Activated CD8-positive, alpha-beta memory T cell treated with anti-CD3 and anti-CD28 coated beads, Interleukin-2, amount 50 U/mL, for 1 hour (primary cell): Measurements from ENCODE around the gene NECTIN4.
"Not testable (repeated sequence)": the region's sequence is repeated elsewhere in the genome, so short reads cannot be mapped to it uniquely, and the experiment has no call there.

ENCODE experiments used
- DNase-seq: peaks from one replicate; pipeline ENCODE4 v3.0.0-alpha.2; 2020; ENCODE audit errors: extremely low read depth

NECTIN4 gene

GRCh38 chr1:161082483-161082882 lies 6.9 kb downstream of the NECTIN4 start:
- no peak for DNase-seq

DNA sequence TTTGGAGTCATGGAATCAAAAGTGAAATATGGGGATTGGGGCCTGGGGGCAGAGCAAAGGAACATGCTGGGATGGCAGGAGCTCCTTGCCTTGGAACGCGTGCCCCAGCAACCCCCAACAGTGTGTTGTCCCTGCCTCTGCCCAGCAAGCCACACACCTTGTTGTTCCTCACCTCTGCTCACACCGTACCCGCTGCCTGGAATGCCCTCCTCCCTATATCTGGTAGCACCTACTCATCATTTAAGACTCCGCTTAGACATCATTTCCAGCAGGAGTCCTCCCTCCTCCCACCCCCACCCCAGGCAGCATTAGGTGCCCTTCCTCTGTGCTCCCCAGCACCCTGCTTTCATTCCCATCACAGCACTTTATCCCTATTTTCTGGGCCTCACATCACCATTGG lies 7.8 kb downstream of the NECTIN4 start:
- DNase-seq: no peak

GRCh38 chr1:161080441-161081405 lies 8.6 kb downstream of the NECTIN4 start:
- DNase-seq: no peak

DNA sequence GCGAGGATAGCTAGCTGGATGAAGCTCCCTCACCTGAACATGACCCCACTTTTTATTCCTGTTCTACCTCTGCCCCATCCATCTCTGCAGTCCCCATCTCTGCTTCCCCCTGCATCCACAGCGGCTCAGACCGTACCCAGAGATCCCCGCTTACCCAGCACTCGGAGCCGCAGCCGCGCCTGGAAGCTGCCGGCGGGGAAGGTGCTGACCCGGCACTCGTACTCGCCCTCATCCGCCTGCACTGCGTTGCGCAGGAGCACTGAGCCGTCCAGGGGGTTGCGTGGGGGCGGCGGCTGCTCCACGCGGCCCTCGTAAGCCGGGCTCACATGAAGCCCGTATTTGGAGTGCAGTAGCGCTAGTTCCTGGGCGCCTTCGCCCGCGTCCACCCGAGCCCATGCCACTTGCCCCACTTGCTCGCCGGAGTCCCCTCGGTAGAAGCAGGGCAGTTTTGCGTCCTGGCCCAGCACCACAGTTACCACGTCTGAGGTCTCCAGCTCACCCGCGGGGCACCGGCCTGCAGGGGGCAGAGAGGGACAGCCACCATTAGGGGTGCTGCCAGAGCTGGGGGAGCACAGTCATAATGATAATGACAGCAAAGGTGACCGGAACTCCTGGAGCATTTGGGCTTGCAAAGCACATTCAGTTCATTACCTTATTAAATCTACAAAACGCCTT lies 9.8 kb downstream of the NECTIN4 start:
- DNase-seq: no peak

DNA sequence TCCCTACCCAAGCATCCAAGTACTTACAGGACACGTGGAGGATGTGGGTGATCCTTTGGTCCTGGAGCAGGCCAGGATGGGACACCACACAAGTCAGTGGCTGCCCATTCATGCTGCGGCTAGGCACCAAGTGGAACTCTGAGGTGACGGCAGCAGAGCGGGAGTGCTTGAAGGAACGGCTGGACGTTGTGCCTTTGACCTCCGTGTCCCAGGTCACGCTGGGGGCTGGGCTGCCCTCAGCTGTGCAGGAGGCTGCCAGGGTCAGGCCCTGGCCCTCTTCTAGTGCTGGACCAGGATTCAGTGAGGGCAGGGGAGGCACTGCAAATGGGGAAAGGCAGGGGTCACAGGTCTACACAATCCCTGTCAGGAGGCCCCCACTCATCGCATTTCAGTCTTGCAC lies 11.9 kb downstream of the NECTIN4 start:
- no peak for DNase-seq

DNA sequence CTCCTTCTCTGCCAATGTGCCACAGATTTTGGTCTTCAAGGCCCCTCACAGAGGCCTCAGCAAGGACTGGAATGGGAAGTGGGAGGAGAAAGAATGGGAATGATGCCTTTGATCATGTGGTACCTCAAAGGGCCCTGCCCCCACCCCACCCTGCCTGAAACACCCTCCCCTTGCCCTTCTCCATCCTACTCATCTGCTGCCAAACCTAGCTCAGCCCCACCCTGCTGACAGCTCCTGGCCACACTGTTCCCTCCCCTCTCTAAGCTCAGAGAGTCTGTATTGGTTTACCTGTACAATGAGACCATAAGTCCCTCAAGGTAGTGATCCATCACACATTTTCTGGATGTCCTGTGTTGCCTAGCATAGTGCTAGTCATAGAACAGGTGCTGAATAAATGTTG lies 12.9 kb downstream of the NECTIN4 start:
- no peak for DNase-seq

- DNase-seq: no peak
These were observed 14.5 kb downstream of the NECTIN4 start for GRCh38 chr1:161074676-161075368.

- DNase-seq: no peak
These were observed 15.8 kb downstream of the NECTIN4 start for GRCh38 chr1:161073474-161074121.

DNA sequence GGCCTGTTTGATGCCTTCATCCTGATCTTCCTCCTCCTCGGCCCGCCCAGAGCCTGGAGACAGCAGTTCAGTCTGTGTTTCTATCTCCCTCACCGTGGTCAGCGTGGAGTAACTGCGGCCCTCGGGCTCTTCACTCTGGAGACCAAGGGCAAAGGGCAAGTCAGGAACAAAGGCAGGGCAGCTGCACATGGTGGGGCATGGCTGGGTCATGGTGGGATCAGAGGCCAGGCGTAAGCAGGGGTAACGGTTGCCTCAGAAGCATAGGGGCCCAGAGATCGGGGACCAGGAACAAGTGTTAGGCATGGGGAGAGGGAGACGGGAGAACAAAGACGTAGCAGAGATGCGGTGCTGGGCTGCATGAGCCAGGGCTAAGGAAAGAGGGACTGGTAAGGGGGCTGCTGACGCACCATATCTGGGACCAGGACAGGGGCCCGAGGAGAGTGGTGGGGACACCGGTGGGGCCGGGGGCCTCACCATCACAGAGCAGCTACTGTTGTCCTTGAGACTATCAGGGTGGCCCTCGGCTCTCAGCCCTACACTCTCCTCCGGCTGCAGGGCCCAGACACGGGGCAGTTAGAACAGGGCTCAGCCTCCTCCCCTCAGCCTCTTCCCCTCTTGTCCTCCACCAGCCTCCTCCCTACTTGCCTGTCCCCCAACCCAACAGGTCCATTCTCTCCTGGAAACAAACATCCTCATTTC lies 16.5 kb downstream of the NECTIN4 start:
- DNase-seq: no peak

DNA sequence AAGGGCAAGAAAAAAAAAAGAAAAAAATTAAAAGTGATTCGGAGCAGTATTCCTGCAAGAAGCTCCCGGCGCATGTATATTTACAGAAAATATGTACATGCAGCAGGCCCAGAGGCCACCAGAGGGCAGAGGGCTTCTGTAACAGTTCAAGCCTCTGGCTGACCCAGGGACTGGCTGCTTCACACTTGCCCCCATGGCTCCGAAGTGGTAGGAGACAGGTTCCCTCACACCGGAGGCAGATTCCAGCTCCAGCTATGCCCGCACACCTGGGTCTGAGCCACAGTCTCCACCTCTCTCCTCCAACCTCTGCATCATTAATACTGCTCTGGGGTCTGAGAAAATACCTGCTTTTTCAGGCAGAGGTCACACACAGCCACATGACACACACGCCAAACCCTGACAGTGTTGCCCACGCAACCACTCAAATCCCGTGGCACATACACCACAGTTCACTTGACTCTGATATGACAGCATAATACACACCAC lies 17.4 kb downstream of the NECTIN4 start:
- DNase-seq: no peak

- no peak for DNase-seq
These were observed 18.6 kb downstream of the NECTIN4 start for GRCh38 chr1:161070761-161071160.

- peak; percentile 65 for DNase-seq
These were observed 19.6 kb downstream of the NECTIN4 start, which contains the start of gene ARHGAP30 for GRCh38 chr1:161069731-161070270. TSS of gene ARHGAP30 (minus strand) at chr1:161069891. CDS start at chr1:161069624, 267 bp downstream.

DNA sequence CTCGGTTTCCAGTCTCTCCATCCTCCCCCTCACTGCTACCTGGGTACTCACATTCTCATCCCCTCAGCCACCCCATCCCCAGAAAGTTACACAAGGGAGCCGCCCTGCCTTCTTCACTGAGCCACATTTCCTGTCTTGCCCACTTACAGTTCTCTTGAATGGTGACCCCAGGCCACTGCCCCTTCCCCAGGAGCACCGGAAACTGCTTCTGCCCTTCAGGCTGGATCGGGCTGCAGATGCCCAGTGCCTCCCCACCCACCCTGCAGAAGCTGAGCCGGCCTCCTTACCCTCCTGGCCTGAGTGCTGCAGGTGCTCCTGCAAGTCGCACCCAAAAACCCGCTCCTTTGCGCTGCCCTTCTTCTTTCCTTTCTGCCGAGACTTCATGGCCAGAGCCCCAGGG lies 20.1 kb downstream of the NECTIN4 start:
- DNase-seq: no peak

DNA sequence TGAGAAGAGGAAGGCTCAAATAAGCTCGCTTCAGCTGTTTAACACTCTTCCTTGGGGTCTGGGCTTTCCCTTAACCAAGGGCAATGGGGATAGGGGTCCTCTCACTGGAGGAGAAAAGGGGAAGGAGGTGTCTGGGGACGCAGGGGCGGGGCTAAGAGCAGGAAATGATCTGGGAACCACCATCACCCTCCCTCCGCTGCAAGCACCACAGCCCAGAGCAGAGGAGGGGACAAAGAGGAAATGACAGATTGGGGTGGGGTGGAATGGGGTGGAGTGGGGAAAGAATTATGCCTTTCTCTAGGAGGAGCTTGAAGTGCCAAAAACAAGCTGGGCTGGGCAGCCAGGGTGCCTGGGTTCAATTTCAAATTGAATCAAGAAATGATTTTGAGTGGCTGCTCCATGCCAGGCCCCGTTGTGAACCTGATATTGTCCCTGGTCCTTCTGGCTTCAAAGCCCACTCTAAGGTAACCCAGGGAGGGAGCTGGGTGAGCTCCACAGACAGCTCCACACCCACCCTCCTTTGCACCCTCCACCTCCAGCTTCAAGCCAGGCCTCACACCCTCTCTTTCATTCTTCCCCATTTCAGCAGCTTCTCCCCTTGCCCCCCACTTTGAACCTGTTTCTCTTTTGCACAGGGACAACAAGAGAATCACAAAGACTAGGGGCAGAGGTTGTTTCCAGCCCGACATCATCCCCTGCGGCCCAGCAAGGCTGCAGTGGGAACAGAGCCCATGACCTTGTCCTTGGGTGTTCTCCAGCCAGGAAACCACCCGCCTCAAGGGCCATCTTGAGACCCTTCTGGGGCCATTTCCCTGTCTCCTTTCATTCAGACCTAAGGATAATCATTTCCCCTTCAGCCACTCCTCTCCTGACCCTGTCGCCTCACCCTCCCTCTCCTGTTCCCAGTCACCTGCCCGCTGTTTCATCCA lies 20.8 kb downstream of the NECTIN4 start:
- peak; percentile 77 for DNase-seq

GRCh38 chr1:161066694-161067093 lies 22.7 kb downstream of the NECTIN4 start:
- DNase-seq: no peak

DNA sequence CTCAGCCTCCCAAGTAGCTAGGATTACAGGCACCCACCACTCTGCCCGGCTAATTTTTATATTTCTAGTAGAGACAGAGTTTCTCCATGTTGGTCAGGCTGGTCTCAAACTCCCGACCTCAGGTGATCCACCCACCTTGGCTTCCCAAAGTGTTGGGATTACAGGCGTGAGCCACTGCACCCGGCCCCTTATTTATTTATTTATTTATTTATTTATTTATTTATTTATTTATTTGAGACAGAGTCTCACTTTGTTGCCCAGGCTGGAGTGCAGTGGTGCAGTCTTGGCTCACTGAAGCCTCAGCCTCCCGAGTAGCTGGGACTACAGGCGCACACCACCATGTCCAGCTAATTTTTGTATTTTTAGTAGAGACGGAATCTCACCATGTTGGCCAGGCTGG lies 23.7 kb downstream of the NECTIN4 start:
- DNase-seq: not testable (repeated sequence)

DNA sequence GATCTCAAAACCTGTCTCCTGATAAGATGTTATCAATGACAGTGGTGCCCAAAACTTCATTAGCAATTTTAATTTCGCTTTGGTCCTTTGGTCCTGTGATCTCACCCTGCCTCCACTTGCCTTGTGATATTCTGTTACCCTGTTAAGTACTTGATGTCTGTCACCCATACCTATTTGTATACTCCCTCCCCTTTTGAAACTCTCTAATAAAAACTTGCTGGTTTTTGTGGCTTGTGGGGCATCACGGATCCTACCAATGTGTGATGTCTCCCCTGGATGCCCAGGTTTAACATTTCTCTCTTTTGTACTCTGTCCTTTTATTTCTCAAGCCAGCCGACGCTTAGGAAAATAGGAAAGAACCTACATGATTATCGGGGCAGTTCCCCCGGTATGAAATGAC lies 25.4 kb downstream of the NECTIN4 start:
- DNase-seq: not testable (repeated sequence)

- no peak for DNase-seq
These were observed 27.9 kb downstream of the NECTIN4 start for GRCh38 chr1:161061419-161061818.

GRCh38 chr1:161059293-161059692 lies 30.1 kb downstream of the NECTIN4 start:
- DNase-seq: no peak

GRCh38 chr1:161054805-161055204 lies 34.6 kb downstream of the NECTIN4 start:
- no peak for DNase-seq
